Lung (tissue), 12 donors: ENCODE data around the gene GCNT2. TPM values are rescaled to one million over a fixed set of nuclear protein-coding genes. Genes with fewer than 3 reads are reported as not detected.

Experiments used
- ATAC-seq: fragments of 200-7000 bp; cut with Tn5 transposase; one replicate; pipeline ENCODE4 v1.9.1; 2020; ENCODE audit warnings: moderate number of reproducible peaks; ENCODE audit not compliant: insufficient read depth, low FRiP score
- DNase-seq, 3 donors: peaks; one replicate each; pipeline ENCODE4 v3.0.0-alpha.2; 2013 to 2017
- H3K27ac ChIP-seq, 2 donors: one replicate each; pipeline ENCODE4 v1.5.1; 2013; ENCODE audit warnings: mild to moderate bottlenecking in 2 of 2, moderate library complexity in 2 of 2, control low read depth in 1 of 2, inconsistent platforms in 1 of 2, low read depth in 1 of 2, low read length in 1 of 2
- H3K27me3 ChIP-seq, 3 donors: one replicate each; pipeline ENCODE4 v1.5.1; 2013; ENCODE audit warnings: low read length in 2 of 3; ENCODE audit not compliant: control insufficient read depth in 3 of 3, insufficient read depth in 3 of 3
- H3K36me3 ChIP-seq, 4 donors: one replicate each; pipeline ENCODE4 v1.5.1; 2013; ENCODE audit warnings: low read length in 4 of 4, mild to moderate bottlenecking in 1 of 4, moderate library complexity in 1 of 4; ENCODE audit not compliant: control insufficient read depth in 4 of 4, insufficient read depth in 4 of 4
- H3K4me1 ChIP-seq, 5 donors: one replicate each; pipeline ENCODE4 v1.5.1; 2013; ENCODE audit warnings: low read length in 5 of 5, mild to moderate bottlenecking in 2 of 5, moderate library complexity in 1 of 5; ENCODE audit not compliant: control insufficient read depth in 5 of 5, insufficient read depth in 5 of 5
- H3K4me3 ChIP-seq: one replicate; pipeline ENCODE4 v1.5.1; 2013; ENCODE audit warnings: mild to moderate bottlenecking, control low read depth, moderate library complexity
- H3K9ac ChIP-seq, 2 donors: one replicate each; pipeline ENCODE4 v1.5.1; 2013; ENCODE audit warnings: low read length in 2 of 2, control low read depth in 1 of 2; ENCODE audit not compliant: insufficient read depth in 1 of 2
- H3K9me3 ChIP-seq, 4 donors: one replicate each; pipeline ENCODE4 v1.5.1; 2013; ENCODE audit warnings: low read length in 3 of 4, mild to moderate bottlenecking in 1 of 4, moderate library complexity in 1 of 4; ENCODE audit not compliant: control insufficient read depth in 4 of 4, insufficient read depth in 3 of 4
- CTCF ChIP-seq: IDR thresholded peaks from 2 replicates; pipeline ENCODE4 v1.5.1; 2012; ENCODE audit warnings: mild to moderate bottlenecking; ENCODE audit errors: control extremely low read depth, extremely low read depth
- WGBS, 2 donors: extraction: QIAGEN DNeasy Blood & Tissue Kit; methylation state at CpG; one replicate each; pipeline ENCODE4 v1.1.7; 2013; 5-methylcytosine and 5-hydroxymethylcytosine counted together
- polyA plus RNA-seq, 2 donors: library from polyadenylated mRNA; stranded (reverse); fragments of 200-250 nt; gene quantifications; one replicate each; pipeline ENCODE4 v1.2.1, GENCODE V29; 2013
- total RNA-seq, 2 donors: library from RNA; depleted of rRNA in 1 of 2; stranded (reverse); fragments of >200 nt in 1 of 2; gene quantifications; one replicate each; pipeline ENCODE4 v1.2.1, GENCODE V29; 2014 to 2021
- donor health status: control.
- donor health status: control.
- donor health status: Bipolar disorder and iron deficiency.
- donor health status: healthy.
- donor health status: DM: yes; HTN: yes; CAD: no.

The GCNT2 gene
- total and polyA plus RNA-seq, 4 donors, result 7.8 to 57.4 (median 15.7) TPM

GRCh38 chr6:10550764-10551163 is 29.6 kb downstream of the GCNT2 start:
- peaks cover 0 to 13% (median 7%) of the 10 kb centered on the region in 5 donors for H3K4me1 ChIP-seq
- ATAC-seq (no peak), DNase-seq (no peak)
- no peaks in the 10 kb centered on the region for H3K27me3 ChIP-seq
- H3K9me3 ChIP-seq, result no peaks in the 10 kb centered on the region
- no peak overlapping the region for H3K4me3 ChIP-seq
- 89 to 94% methylated on average over 1 of the region's 1 CpG for WGBS, 2 donors
- TF ChIP-seq CTCF, result no peak
- no peak overlapping the region for H3K27ac ChIP-seq
- no peaks in the 10 kb centered on the region for H3K36me3 ChIP-seq
- H3K9ac ChIP-seq, result no peak overlapping the region

- DNase-seq (no peak), ATAC-seq (no peak)
- peaks cover 0 to 25% (median 9%) of the 10 kb centered on the region in 5 donors for H3K4me1 ChIP-seq
- H3K9me3 ChIP-seq, result no peaks in the 10 kb centered on the region
- H3K36me3 ChIP-seq, result no peaks in the 10 kb centered on the region
- H3K9ac ChIP-seq, result no peak overlapping the region
- no peak overlapping the region for H3K4me3 ChIP-seq
- TF ChIP-seq CTCF, result no peak
- WGBS, 2 donors, result 77 to 90% methylated on average over 5 of the region's 5 CpGs
- H3K27ac ChIP-seq, result no peak overlapping the region
- H3K27me3 ChIP-seq, result no peaks in the 10 kb centered on the region
Measured at GRCh38 chr6:10552270-10552810, 31.2 kb downstream of the GCNT2 start.

GRCh38 chr6:10553871-10554270 is 32.7 kb downstream of the GCNT2 start:
- ATAC-seq (no peak), DNase-seq (no peak)
- peaks cover 0 to 25% (median 9%) of the 10 kb centered on the region in 5 donors for H3K4me1 ChIP-seq
- H3K9me3 ChIP-seq, result no peaks in the 10 kb centered on the region
- no peak overlapping the region for H3K4me3 ChIP-seq
- TF ChIP-seq CTCF, result no peak
- no peaks in the 10 kb centered on the region for H3K36me3 ChIP-seq
- 94 to 100% methylated on average over 1 of the region's 1 CpG for WGBS, 2 donors
- no peak overlapping the region for H3K9ac ChIP-seq
- no peak overlapping the region for H3K27ac ChIP-seq
- H3K27me3 ChIP-seq, result no peaks in the 10 kb centered on the region

GRCh38 chr6:10554826-10555225 is 33.7 kb downstream of the GCNT2 start:
- DNase-seq, result no peak
- no peak overlapping the region for H3K4me3 ChIP-seq
- WGBS, 2 donors, result 61 to 69% methylated on average over 7 of the region's 7 CpGs
- no peak for ATAC-seq
- no peaks in the 10 kb centered on the region for H3K36me3 ChIP-seq
- no peak for TF ChIP-seq CTCF
- H3K4me1 ChIP-seq, result peaks cover 0 to 25% (median 9%) of the 10 kb centered on the region in 5 donors
- H3K27ac ChIP-seq, result peak overlapping the region in 1 of 2 donors; percentile 10
- H3K9ac ChIP-seq, result no peak overlapping the region
- H3K9me3 ChIP-seq, result no peaks in the 10 kb centered on the region
- peaks cover 0 to 3% (median 0%) of the 10 kb centered on the region in 3 donors for H3K27me3 ChIP-seq
